ENCODE results near the gene FGR. TPM values are rescaled to one million over a fixed set of nuclear protein-coding genes. Genes with fewer than 3 reads are reported as not detected.

The FGR gene
- total RNA-seq, 1 experiment from 2014 or later: not detected

Other genes starting within 250 kb of the FGR start
- 2.8 TPM for gene GPR3, start 242.6 kb downstream of the FGR start, total RNA-seq (2021; ENCODE audit: unreplicated experiment)
- gene WASF2, start 145.0 kb downstream of the FGR start, total RNA-seq (2021; ENCODE audit: unreplicated experiment): 111 TPM
- 33.7 TPM for gene AHDC1, start 31.0 kb downstream of the FGR start, total RNA-seq (2021; ENCODE audit: unreplicated experiment)
- 14.8 TPM for gene IFI6, start 37.0 kb upstream of the FGR start, total RNA-seq (2021; ENCODE audit: unreplicated experiment)
- 9.6 TPM for gene FAM76A, start 90.8 kb upstream of the FGR start, total RNA-seq (2021; ENCODE audit: unreplicated experiment)
- 27.6 TPM for gene STX12, start 138.0 kb upstream of the FGR start, total RNA-seq (2021; ENCODE audit: unreplicated experiment)
- 57.4 TPM for gene PPP1R8, start 195.6 kb upstream of the FGR start, total RNA-seq (2021; ENCODE audit: unreplicated experiment)
- gene THEMIS2, start 237.4 kb upstream of the FGR start, total RNA-seq (2021; ENCODE audit: unreplicated experiment): 8.0 TPM